Heart left ventricle (tissue), 13 donors: Measurements from ENCODE around the gene CROCC.
"Not testable (repeated sequence)": the region's sequence is repeated elsewhere in the genome, so short reads cannot be mapped to it uniquely, and the experiment has no call there.

Experiments
- POLR2A ChIP-seq, 2 donors: fragments of 450-650 bp; IDR thresholded peaks; one replicate each; pipeline ENCODE4 v1.6.1; 2017; ENCODE audit warnings: antibody characterized with exemption in 2 of 2, mild to moderate bottlenecking in 2 of 2, moderate library complexity in 2 of 2
- TF ChIP-seq, protein P1 (sequence below), 12 donors: fragments of 200-600 bp; sonication (generic) in 4 of 12; IDR thresholded peaks; one replicate each; pipeline versions ENCODE4 v1.5.0 to v1.8.0; 2018 to 2022; ENCODE audit warnings: antibody characterized with exemption in 12 of 12, mild to moderate bottlenecking in 5 of 12
- donor health status: ischemic (EF 13 %, LVEDD 7.1; RV severe dilation, severe dysfunction).
- donor health status: DM: no; HTN: yes; CAD: no.
- donor health status: DM: no; HTN: no; CAD: no.
- donor health status: ischemic (EF 25% LVEDD 6.9; RV normal size, moderate dysfunction).
- donor health status: ischemic (EF 25% LVEDD 5.7; RV mildly dilated, moderate dysfunction).
- donor health status: ischemic (EF 35%, LVEDD 5.7; RV mildly dilated, moderate dysfunction).
- donor health status: nonischemic (EF 11% LVEDD 7.7; RV severe dilation, severe dysfunction).
- donor health status: DM: yes; HTN: yes; CAD: no.
- donor health status: PGD.
- donor health status: ischemic (EF 29% LVEDD 5.4; RV normal size, mild dysfunction).
- donor health status: nonischemic (EF 23%, LVEDD 6.1; RV moderate dilation, normal function).

DNA sequence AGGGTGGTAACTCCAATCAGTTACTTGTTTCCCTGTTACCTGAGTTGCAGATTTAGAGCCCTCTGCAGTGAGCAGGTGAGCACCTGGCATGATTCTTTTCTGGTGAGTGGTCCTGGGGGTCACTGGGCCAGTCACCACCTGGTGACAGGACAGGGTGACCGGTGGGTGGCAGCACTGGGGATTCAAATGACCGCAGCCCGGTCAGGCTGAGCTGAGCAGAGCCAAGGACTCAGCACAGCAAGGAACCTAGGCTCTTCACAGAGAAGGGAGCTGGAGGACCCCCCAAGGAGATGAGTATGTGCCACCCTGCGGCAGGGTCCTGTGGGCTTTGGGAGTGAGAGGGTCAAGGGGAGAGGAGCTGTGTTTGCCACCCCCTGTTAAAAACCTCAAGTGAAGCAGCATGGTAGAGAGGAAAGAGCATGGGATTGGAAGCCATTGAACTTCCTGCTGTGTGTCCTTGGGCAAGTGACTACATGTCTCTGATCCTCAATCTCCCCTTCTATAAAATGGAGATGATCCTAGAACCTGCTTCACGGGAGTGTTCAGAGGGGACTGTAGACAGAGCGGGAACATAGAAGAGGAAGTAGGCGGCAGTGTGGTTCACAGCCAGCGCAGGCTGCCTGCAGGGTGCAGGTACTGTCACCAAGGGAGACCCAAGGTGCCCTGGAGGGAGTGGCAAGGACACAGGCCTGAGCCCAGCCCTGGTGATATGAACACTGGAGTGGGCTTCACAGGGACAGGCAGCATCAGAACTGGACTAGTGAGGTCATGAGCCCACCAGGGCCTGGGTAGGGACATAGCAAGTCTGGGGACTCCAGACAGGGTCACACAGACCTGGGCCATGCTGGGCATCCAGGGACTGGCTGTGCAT is 9.6 kb upstream of the CROCC start:
- TF ChIP-seq, protein P1, sequence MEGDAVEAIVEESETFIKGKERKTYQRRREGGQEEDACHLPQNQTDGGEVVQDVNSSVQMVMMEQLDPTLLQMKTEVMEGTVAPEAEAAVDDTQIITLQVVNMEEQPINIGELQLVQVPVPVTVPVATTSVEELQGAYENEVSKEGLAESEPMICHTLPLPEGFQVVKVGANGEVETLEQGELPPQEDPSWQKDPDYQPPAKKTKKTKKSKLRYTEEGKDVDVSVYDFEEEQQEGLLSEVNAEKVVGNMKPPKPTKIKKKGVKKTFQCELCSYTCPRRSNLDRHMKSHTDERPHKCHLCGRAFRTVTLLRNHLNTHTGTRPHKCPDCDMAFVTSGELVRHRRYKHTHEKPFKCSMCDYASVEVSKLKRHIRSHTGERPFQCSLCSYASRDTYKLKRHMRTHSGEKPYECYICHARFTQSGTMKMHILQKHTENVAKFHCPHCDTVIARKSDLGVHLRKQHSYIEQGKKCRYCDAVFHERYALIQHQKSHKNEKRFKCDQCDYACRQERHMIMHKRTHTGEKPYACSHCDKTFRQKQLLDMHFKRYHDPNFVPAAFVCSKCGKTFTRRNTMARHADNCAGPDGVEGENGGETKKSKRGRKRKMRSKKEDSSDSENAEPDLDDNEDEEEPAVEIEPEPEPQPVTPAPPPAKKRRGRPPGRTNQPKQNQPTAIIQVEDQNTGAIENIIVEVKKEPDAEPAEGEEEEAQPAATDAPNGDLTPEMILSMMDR (IDR thresholded peaks at IDR 0.05) = peak in 2 of 12 donors; percentile 13 to 16
- TF ChIP-seq POLR2A (IDR thresholded peaks at IDR 0.05) = not testable (repeated sequence)
